ENCODE measurements around the gene SHPK.

Gene SHPK

GRCh38 chr17:3558603-3559269 is 77.3 kb downstream of the SHPK start:
- TF ChIP-seq RARB (CRISPR knock-in tag; IDR thresholded peaks at IDR 0.05): no peak
- no peak for ATAC-seq

All from SK-N-SH treated with all-trans-retinoic acid at 6 μM for 48 hours (cell line).